Measurements from ENCODE around the gene RTP4. TPM values are rescaled to one million over a fixed set of nuclear protein-coding genes. Genes with fewer than 3 reads are reported as not detected.

The RTP4 gene
- total RNA-seq, 4 donors from 2014 or later: 0.32 to 3.0 (median 0.91) TPM

- H3K4me1 ChIP-seq: no peaks in the 10 kb centered on the region
- WGBS, 2 donors (ENCODE audit: low coverage in 1 of 2): 70 to 90% methylated on average over 1 of the region's 1 CpG
- H3K4me3 ChIP-seq: no peak overlapping the region
- H3K27me3 ChIP-seq: no peaks in the 10 kb centered on the region
- H3K27ac ChIP-seq: no peak overlapping the region
- ATAC-seq: no peak
- TF ChIP-seq CTCF (IDR thresholded peaks at IDR 0.05) (no peak), POLR2A (IDR thresholded peaks at IDR 0.05) (no peak), EP300 (IDR thresholded peaks at IDR 0.05) (no peak), POLR2AphosphoS5 (IDR thresholded peaks at IDR 0.05) (no peak)
- H3K36me3 ChIP-seq: peaks cover 0 to 1% of the 10 kb centered on the region in 2 donors
- no peaks in the 10 kb centered on the region for H3K9me3 ChIP-seq
Measured at GRCh38 chr3:187377842-187378241, 9.7 kb downstream of the RTP4 start.

- H3K27ac ChIP-seq: no peak overlapping the region
- H3K27me3 ChIP-seq: no peaks in the 10 kb centered on the region
- no peaks in the 10 kb centered on the region for H3K9me3 ChIP-seq
- H3K4me1 ChIP-seq: no peaks in the 10 kb centered on the region
- H3K4me3 ChIP-seq: no peak overlapping the region
- 31 to 52% methylated on average over 2 to 7 of the region's 8 CpGs for WGBS, 2 donors (ENCODE audit: low coverage in 1 of 2)
- ATAC-seq: no peak
- no peak for TF ChIP-seq CTCF (IDR thresholded peaks at IDR 0.05)
- TF ChIP-seq POLR2AphosphoS5 (IDR thresholded peaks at IDR 0.05): no peak
- TF ChIP-seq POLR2A (IDR thresholded peaks at IDR 0.05): no peak
- no peak for TF ChIP-seq EP300 (IDR thresholded peaks at IDR 0.05)
- H3K36me3 ChIP-seq: no peaks in the 10 kb centered on the region
Measured at GRCh38 chr3:187382609-187383151, 14.5 kb downstream of the RTP4 start.

- Histone ChIP-seq H3K27me3 (no peaks in the 10 kb centered on the region), H3K4me3 (no peak overlapping the region), H3K27ac (no peak overlapping the region), H3K9me3 (no peaks in the 10 kb centered on the region), H3K36me3 (no peaks in the 10 kb centered on the region), H3K4me1 (no peaks in the 10 kb centered on the region)
- TF ChIP-seq POLR2AphosphoS5 (IDR thresholded peaks at IDR 0.05): no peak
- no peak for TF ChIP-seq EP300 (IDR thresholded peaks at IDR 0.05)
- no peak for TF ChIP-seq POLR2A (IDR thresholded peaks at IDR 0.05)
- no peak for TF ChIP-seq CTCF (IDR thresholded peaks at IDR 0.05)
- no peak for ATAC-seq
- WGBS, 2 donors (ENCODE audit: low coverage in 1 of 2): 69% methylated on average over 4 of the region's 4 CpGs; no CpG with 5 or more reads in 1 of the 2 donors
Measured at GRCh38 chr3:187383246-187383645, 15.1 kb downstream of the RTP4 start.

- H3K27ac ChIP-seq: no peak overlapping the region
- no peaks in the 10 kb centered on the region for H3K27me3 ChIP-seq
- WGBS, 2 donors (ENCODE audit: low coverage in 1 of 2): 13 to 67% methylated on average over 1 of the region's 1 CpG
- H3K4me1 ChIP-seq: no peaks in the 10 kb centered on the region
- no peak for ATAC-seq
- TF ChIP-seq EP300 (IDR thresholded peaks at IDR 0.05) (no peak), POLR2AphosphoS5 (IDR thresholded peaks at IDR 0.05) (no peak), POLR2A (IDR thresholded peaks at IDR 0.05) (no peak), CTCF (IDR thresholded peaks at IDR 0.05) (no peak)
- no peak overlapping the region for H3K4me3 ChIP-seq
- H3K9me3 ChIP-seq: no peaks in the 10 kb centered on the region
- no peaks in the 10 kb centered on the region for H3K36me3 ChIP-seq
Measured at GRCh38 chr3:187385296-187385695, 17.1 kb downstream of the RTP4 start.

- WGBS, 2 donors (ENCODE audit: low coverage in 1 of 2): 27 to 33% methylated on average over 1 of the region's 1 CpG
- no peak for TF ChIP-seq POLR2A (IDR thresholded peaks at IDR 0.05)
- no peak for TF ChIP-seq CTCF (IDR thresholded peaks at IDR 0.05)
- no peak for TF ChIP-seq POLR2AphosphoS5 (IDR thresholded peaks at IDR 0.05)
- TF ChIP-seq EP300 (IDR thresholded peaks at IDR 0.05): no peak
- H3K9me3 ChIP-seq: no peaks in the 10 kb centered on the region
- no peak overlapping the region for H3K27ac ChIP-seq
- H3K27me3 ChIP-seq: no peaks in the 10 kb centered on the region
- H3K4me1 ChIP-seq: no peaks in the 10 kb centered on the region
- no peak overlapping the region for H3K4me3 ChIP-seq
- ATAC-seq: no peak
- H3K36me3 ChIP-seq: no peaks in the 10 kb centered on the region
Measured at GRCh38 chr3:187396661-187397060, 28.5 kb downstream of the RTP4 start.
